Measurements from ENCODE around the gene REEP3.

DNA sequence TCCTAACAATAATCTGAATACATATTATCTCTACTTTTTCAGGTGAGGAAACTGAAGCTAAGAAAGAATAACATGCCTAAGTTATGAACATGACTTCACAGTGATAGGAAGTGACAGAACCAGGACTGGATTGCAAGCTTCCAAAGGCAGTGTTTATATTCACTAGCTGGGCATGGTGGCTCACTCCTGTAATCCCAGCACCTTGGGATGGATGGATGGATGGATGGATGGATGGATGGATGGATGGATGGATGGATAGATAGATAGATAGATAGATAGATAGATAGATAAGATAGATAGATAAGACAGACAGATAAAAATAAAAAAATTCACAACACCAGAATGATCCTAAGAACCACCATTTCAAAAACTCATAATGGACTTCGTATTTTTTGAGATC is 37.2 kb upstream of the REEP3 start:
- TF ChIP-seq, protein P1, sequence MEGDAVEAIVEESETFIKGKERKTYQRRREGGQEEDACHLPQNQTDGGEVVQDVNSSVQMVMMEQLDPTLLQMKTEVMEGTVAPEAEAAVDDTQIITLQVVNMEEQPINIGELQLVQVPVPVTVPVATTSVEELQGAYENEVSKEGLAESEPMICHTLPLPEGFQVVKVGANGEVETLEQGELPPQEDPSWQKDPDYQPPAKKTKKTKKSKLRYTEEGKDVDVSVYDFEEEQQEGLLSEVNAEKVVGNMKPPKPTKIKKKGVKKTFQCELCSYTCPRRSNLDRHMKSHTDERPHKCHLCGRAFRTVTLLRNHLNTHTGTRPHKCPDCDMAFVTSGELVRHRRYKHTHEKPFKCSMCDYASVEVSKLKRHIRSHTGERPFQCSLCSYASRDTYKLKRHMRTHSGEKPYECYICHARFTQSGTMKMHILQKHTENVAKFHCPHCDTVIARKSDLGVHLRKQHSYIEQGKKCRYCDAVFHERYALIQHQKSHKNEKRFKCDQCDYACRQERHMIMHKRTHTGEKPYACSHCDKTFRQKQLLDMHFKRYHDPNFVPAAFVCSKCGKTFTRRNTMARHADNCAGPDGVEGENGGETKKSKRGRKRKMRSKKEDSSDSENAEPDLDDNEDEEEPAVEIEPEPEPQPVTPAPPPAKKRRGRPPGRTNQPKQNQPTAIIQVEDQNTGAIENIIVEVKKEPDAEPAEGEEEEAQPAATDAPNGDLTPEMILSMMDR (IDR thresholded peaks at IDR 0.05): no peak
- TF ChIP-seq EP300 (IDR thresholded peaks at IDR 0.05): no peak
